Ovary (tissue), 3 donors: Measurements from ENCODE around the gene MDFIC2.

Source experiments
- CTCF ChIP-seq, 3 donors: fragments of 450-650 bp in 2 of 3; fragments of 200-600 bp in 1 of 3; IDR thresholded peaks; one replicate each; pipeline versions ENCODE4 v1.5.1 to v1.8.0; 2016 to 2022; ENCODE audit warnings: antibody characterized with exemption in 3 of 3, mild to moderate bottlenecking in 1 of 3
- EP300 ChIP-seq: sonication (generic); formaldehyde crosslinking; IDR thresholded peaks from one replicate; pipeline ENCODE4 v1.6.1; 2017; ENCODE audit warnings: antibody characterized with exemption
- POLR2A ChIP-seq: fragments of 450-650 bp; IDR thresholded peaks from one replicate; pipeline ENCODE4 v1.6.1; 2017; ENCODE audit warnings: antibody characterized with exemption, mild to moderate bottlenecking, moderate library complexity
- donor health status: DM: no; HTN: no; CAD: no.

- no peak for TF ChIP-seq POLR2A
- no peak for TF ChIP-seq CTCF (IDR thresholded peaks at IDR 0.05)
- no peak for TF ChIP-seq EP300
Observed at GRCh38 chr3:70358978-70359580, 46.6 kb upstream of the MDFIC2 start.
